ENCODE results near the gene NCK1.

NCK1 gene

GRCh38 chr3:136937175-136937574, 75.2 kb downstream of the NCK1 start:
- peaks cover 9% of the 10 kb centered on the region for H3K9me3 ChIP-seq (ENCODE audit: low read depth, low read length)

GRCh38 chr3:136937851-136938250, 75.8 kb downstream of the NCK1 start:
- DNase-seq (ENCODE audit: low read depth, low spot score) = no peak
- Histone ChIP-seq H3K9ac (ENCODE audit: insufficient read length) (no peak overlapping the region), H3K4me3 (no peak overlapping the region), H3K27ac (0 out of 2 replicates have a peak overlapping the region, but pooled peaks have one; percentile 83), H3K9me3 (ENCODE audit: low read depth, low read length) (peaks cover 9% of the 10 kb centered on the region), H3K36me3 (ENCODE audit: insufficient read depth, low read length) (peaks cover 32% of the 10 kb centered on the region)
- TF ChIP-seq EZH2 (IDR thresholded peaks at IDR 0.05) = no peak

More at GRCh38 chr3:136937175-136937574, 75.2 kb downstream of the NCK1 start:
- peaks cover 32% of the 10 kb centered on the region for H3K36me3 ChIP-seq (ENCODE audit: insufficient read depth, low read length)
- H3K9ac ChIP-seq (ENCODE audit: insufficient read length) = no peak overlapping the region
- no peak overlapping the region for H3K27ac ChIP-seq
- no peak overlapping the region for H3K4me3 ChIP-seq
- TF ChIP-seq FOXP2 (optimal IDR thresholded peaks at IDR 0.05; ENCODE audit: control extremely low read depth, extremely low read length, insufficient read depth) (no peak), POLR2AphosphoS5 (IDR thresholded peaks at IDR 0.05; ENCODE audit: borderline replicate concordance, low read depth, low read length) (no peak), EZH2 (IDR thresholded peaks at IDR 0.05) (no peak)
- no peak for DNase-seq (ENCODE audit: low read depth, low spot score)

GRCh38 chr3:136938334-136938733, 76.3 kb downstream of the NCK1 start:
- Histone ChIP-seq H3K4me3 (no peak overlapping the region), H3K27ac (peak overlapping the region; percentile 83)

GRCh38 chr3:136939489-136939888, 77.5 kb downstream of the NCK1 start:
- H3K27ac ChIP-seq = peak overlapping the region; percentile 83
- H3K4me3 ChIP-seq = peak overlapping the region; percentile 7
- H3K36me3 ChIP-seq (ENCODE audit: insufficient read depth, low read length) = peaks cover 31% of the 10 kb centered on the region
- H3K9ac ChIP-seq (ENCODE audit: insufficient read length) = no peak overlapping the region
- DNase-seq (ENCODE audit: low read depth, low spot score) = no peak
- TF ChIP-seq POLR2AphosphoS5 (IDR thresholded peaks at IDR 0.05; ENCODE audit: borderline replicate concordance, low read depth, low read length) (no peak), FOXP2 (optimal IDR thresholded peaks at IDR 0.05; ENCODE audit: control extremely low read depth, extremely low read length, insufficient read depth) (no peak), EZH2 (IDR thresholded peaks at IDR 0.05) (no peak)
- H3K9me3 ChIP-seq (ENCODE audit: low read depth, low read length) = peaks cover 9% of the 10 kb centered on the region

More at GRCh38 chr3:136938334-136938733, 76.3 kb downstream of the NCK1 start:
- no peak for TF ChIP-seq FOXP2 (optimal IDR thresholded peaks at IDR 0.05; ENCODE audit: control extremely low read depth, extremely low read length, insufficient read depth)
- TF ChIP-seq POLR2AphosphoS5 (IDR thresholded peaks at IDR 0.05; ENCODE audit: borderline replicate concordance, low read depth, low read length) = no peak
- TF ChIP-seq EZH2 (IDR thresholded peaks at IDR 0.05) = no peak
- Histone ChIP-seq H3K9ac (ENCODE audit: insufficient read length) (no peak overlapping the region), H3K9me3 (ENCODE audit: low read depth, low read length) (peaks cover 9% of the 10 kb centered on the region), H3K36me3 (ENCODE audit: insufficient read depth, low read length) (peaks cover 32% of the 10 kb centered on the region)
- no peak for DNase-seq (ENCODE audit: low read depth, low spot score)

- DNase-seq (ENCODE audit: low read depth, low spot score) = no peak
- Histone ChIP-seq H3K4me3 (peak overlapping the region; percentile 8; the same call in 1 of the 2 replicates), H3K36me3 (ENCODE audit: insufficient read depth, low read length) (peaks cover 12% of the 10 kb centered on the region), H3K9ac (ENCODE audit: insufficient read length) (no peak overlapping the region), H3K9me3 (ENCODE audit: low read depth, low read length) (no peaks in the 10 kb centered on the region), H3K27ac (peak overlapping the region; percentile 11; the same call in 1 of the 2 replicates)
- TF ChIP-seq EZH2 (IDR thresholded peaks at IDR 0.05) (no peak), FOXP2 (optimal IDR thresholded peaks at IDR 0.05; ENCODE audit: control extremely low read depth, extremely low read length, insufficient read depth) (no peak), POLR2AphosphoS5 (IDR thresholded peaks at IDR 0.05; ENCODE audit: borderline replicate concordance, low read depth, low read length) (no peak)
Measured at GRCh38 chr3:136942803-136943202, 80.8 kb downstream of the NCK1 start.

- TF ChIP-seq FOXP2 (optimal IDR thresholded peaks at IDR 0.05; ENCODE audit: control extremely low read depth, extremely low read length, insufficient read depth) = no peak
- no peak for TF ChIP-seq EZH2 (IDR thresholded peaks at IDR 0.05)
- Histone ChIP-seq H3K9me3 (ENCODE audit: low read depth, low read length) (no peaks in the 10 kb centered on the region), H3K9ac (ENCODE audit: insufficient read length) (peak overlapping the region; percentile 27), H3K4me3 (peak overlapping the region; percentile 8; the same call in 1 of the 2 replicates), H3K27ac (peak overlapping the region; percentile 11; the same call in 1 of the 2 replicates), H3K36me3 (ENCODE audit: insufficient read depth, low read length) (peaks cover 12% of the 10 kb centered on the region)
- no peak for DNase-seq (ENCODE audit: low read depth, low spot score)
Measured at GRCh38 chr3:136943436-136943835, 81.4 kb downstream of the NCK1 start.

GRCh38 chr3:136946978-136947377, 85.0 kb downstream of the NCK1 start:
- TF ChIP-seq FOXP2 (optimal IDR thresholded peaks at IDR 0.05; ENCODE audit: control extremely low read depth, extremely low read length, insufficient read depth) (no peak), EZH2 (IDR thresholded peaks at IDR 0.05) (no peak), POLR2AphosphoS5 (IDR thresholded peaks at IDR 0.05; ENCODE audit: borderline replicate concordance, low read depth, low read length) (no peak)
- no peak overlapping the region for H3K9ac ChIP-seq (ENCODE audit: insufficient read length)
- no peaks in the 10 kb centered on the region for H3K9me3 ChIP-seq (ENCODE audit: low read depth, low read length)
- H3K36me3 ChIP-seq (ENCODE audit: insufficient read depth, low read length) = peaks cover 12% of the 10 kb centered on the region
- DNase-seq (ENCODE audit: low read depth, low spot score) = no peak
- no peak overlapping the region for H3K4me3 ChIP-seq
- H3K27ac ChIP-seq = 0 out of 2 replicates have a peak overlapping the region, but pooled peaks have one; percentile 6

- Histone ChIP-seq H3K4me3 (no peak overlapping the region), H3K27ac (no peak overlapping the region), H3K36me3 (ENCODE audit: insufficient read depth, low read length) (peaks cover 12% of the 10 kb centered on the region), H3K9ac (ENCODE audit: insufficient read length) (no peak overlapping the region), H3K9me3 (ENCODE audit: low read depth, low read length) (no peaks in the 10 kb centered on the region)
- DNase-seq (ENCODE audit: low read depth, low spot score) = no peak
- no peak for TF ChIP-seq EZH2 (IDR thresholded peaks at IDR 0.05)
- no peak for TF ChIP-seq POLR2AphosphoS5 (IDR thresholded peaks at IDR 0.05; ENCODE audit: borderline replicate concordance, low read depth, low read length)
- no peak for TF ChIP-seq FOXP2 (optimal IDR thresholded peaks at IDR 0.05; ENCODE audit: control extremely low read depth, extremely low read length, insufficient read depth)
Measured at GRCh38 chr3:136947477-136947876, 85.5 kb downstream of the NCK1 start.

- no peak overlapping the region for H3K27ac ChIP-seq
- TF ChIP-seq POLR2AphosphoS5 (IDR thresholded peaks at IDR 0.05; ENCODE audit: borderline replicate concordance, low read depth, low read length) = no peak
- TF ChIP-seq FOXP2 (optimal IDR thresholded peaks at IDR 0.05; ENCODE audit: control extremely low read depth, extremely low read length, insufficient read depth) = no peak
- TF ChIP-seq EZH2 (IDR thresholded peaks at IDR 0.05) = no peak
Measured at GRCh38 chr3:136949146-136949545, 87.1 kb downstream of the NCK1 start.

More at GRCh38 chr3:136949146-136949545, 87.1 kb downstream of the NCK1 start:
- H3K9ac ChIP-seq (ENCODE audit: insufficient read length) = no peak overlapping the region
- DNase-seq (ENCODE audit: low read depth, low spot score) = no peak
- H3K4me3 ChIP-seq = no peak overlapping the region
- no peaks in the 10 kb centered on the region for H3K9me3 ChIP-seq (ENCODE audit: low read depth, low read length)
- peaks cover 12% of the 10 kb centered on the region for H3K36me3 ChIP-seq (ENCODE audit: insufficient read depth, low read length)

Data from SK-N-MC (cell line).